ENCODE results near the gene RCBTB1.

- TF ChIP-seq CTCF (IDR thresholded peaks at IDR 0.05) (no peak), POLR2AphosphoS5 (IDR thresholded peaks at IDR 0.05) (no peak)
These were observed 13.8 kb downstream of the RCBTB1 start for GRCh38 chr13:49571299-49572240.
